Hematopoietic multipotent progenitor cell treated with erythropoietin and hydrocortisone succinate and interleukin-3 and kit ligand, for 17 days (in vitro differentiated cells): Measurements from ENCODE around the gene FUBP1.
"Not testable (repeated sequence)": the region's sequence is repeated elsewhere in the genome, so short reads cannot be mapped to it uniquely, and the experiment has no call there.

ENCODE experiments used
- DNase-seq: peaks from one replicate; pipeline ENCODE4 v3.0.0-alpha.2; 2015; ENCODE audit warnings: low spot score

Gene FUBP1

DNA sequence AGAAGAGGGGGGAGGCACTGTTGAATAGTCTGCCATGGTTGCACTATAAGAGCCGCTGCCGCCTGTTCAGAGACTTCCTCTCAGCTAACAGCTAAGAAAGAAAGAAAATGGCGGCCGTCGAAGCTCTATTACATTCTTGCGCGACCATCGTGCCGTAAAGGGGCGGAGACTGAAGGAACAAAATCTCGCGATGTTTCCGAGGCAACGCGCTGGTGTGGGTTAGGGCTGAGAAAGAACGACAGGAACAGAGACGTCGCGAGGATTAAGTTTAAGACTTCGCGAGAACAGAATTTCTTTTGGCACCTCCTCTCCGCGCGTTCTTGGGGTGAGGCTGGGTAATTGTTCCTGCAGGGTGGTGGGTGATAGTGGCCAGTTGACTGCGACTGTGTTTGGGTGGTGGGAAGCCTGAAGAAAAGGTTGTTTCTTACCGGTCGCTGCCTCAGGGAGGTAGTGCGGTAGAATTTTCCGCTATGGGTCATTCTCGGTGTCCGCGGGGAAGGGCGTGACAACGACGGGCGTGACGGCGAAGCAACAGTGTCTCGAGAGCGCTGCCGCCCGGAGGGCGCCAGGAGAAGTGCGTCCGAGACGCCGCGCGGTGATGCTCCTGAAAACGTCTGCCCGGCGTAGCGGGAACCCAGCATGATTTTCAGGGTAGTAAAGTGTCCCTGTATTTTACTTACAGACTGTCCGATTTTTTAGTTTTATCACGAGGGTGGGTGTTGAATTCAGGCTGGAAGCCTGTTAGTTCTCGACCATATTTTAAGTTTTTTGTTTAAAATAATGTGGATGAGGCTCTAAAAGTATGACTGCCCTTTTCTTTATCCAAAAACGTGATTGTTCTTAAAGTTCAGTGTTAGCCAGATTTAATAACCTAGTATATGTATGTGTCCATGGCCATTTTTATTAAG, at the start of gene FUBP1:
Gene FUBP1, minus strand, starts transcription at position 104 of the 908 bp plus-strand sequence. Its CDS starts 68 bp downstream, at position 36.
- peak; percentile 99 for DNase-seq

DNA sequence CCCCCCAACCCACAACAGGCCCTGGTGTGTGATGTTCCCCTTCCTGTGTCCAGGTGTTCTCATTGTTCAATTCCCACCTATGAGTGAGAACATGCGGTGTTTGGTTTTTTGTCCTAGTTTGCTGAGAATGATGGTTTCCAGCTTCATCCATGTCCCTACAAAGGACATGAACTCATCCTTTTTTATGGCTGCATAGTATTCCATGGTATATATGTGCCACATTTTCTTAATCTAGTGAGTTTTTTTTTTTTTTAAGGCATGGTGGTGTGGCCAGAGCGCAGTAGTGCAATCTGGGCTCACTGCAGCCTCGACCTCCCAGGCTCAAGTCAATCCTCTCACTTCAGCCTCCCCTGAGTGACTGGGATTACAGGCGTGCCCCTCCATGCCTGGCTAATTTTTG, 42.3 kb upstream of the FUBP1 start:
- not testable (repeated sequence) for DNase-seq

DNA sequence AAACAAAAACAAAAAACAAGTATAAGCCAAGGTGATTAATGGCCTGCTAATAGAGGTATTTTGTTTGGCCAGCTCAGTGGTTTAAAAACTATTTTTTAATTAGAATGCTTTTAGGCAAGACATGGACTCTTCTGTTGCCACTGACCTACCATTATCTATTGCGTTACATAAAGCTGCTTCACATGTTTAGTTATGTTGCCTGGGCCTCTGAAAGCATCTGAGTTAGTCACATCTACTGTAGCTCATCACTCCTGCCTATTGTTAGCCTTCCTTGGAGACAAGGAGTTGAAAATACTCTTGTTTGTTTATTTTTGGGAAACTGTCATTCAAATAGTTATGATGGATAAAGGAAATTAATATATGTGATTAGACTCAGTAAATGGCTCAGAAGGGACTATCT, 40.2 kb upstream of the FUBP1 start:
- DNase-seq, result no peak

DNA sequence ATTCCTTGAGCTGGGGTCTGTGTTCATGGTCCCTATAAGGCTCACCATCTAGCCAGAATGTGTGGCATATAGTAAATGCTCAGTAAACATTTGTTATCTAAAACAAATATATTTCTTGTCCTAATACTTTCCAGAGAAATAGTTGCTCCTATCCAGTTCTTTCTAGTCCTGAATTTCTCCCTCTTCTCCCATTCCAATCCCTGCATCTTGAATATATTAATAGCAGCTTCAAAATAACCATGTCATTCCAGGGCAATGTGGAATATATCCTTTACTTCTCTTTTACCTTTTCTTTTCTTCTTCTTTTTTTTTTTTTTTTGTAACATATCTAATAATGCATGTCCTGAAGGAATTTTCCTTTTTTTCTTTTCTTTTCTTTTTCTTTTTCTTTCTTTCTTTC, 36.3 kb upstream of the FUBP1 start:
- no peak for DNase-seq

- DNase-seq, result no peak
Measured at GRCh38 chr1:78011050-78011449, 32.2 kb upstream of the FUBP1 start.

DNA sequence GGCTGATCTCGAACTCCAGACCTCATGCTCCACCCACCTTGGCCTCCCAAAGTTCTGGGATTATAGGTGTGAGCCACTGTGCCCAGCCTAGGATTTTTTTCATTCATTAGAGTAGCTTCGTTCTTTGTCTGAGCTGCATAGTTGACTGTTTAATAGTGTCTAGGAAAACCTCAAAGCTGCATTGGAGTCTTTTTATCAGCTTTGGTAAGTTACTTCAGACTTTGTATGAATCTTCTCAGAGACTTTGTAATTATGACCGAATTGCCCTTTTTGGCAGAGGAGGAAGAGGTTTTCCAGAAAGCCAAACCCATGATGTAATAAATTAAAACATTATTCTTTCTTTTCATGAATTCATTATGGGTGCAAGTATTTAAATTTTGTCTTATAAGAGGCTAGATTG, 31.0 kb upstream of the FUBP1 start:
- DNase-seq, result no peak

DNA sequence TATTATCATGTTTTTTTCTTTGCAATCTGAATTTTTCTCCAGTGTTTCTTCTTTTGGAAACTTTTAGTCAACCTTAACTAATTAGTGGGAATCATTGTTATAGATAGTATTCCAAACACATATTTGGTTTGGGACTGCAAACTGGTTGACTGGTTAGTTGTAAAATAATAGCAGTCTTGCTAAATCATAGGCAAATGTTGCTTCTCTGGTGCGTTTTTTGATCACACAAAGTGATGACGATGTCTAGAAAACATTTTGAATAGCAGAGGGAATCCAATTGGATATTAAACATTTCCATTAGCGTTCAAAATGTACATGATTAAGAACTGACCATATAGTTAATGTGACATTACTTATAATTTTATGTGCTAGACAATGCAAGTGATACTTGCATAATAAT, 30.4 kb upstream of the FUBP1 start:
- DNase-seq, result no peak

- peak; percentile 33 for DNase-seq
Measured at GRCh38 chr1:78007677-78008341, 28.9 kb upstream of the FUBP1 start.

GRCh38 chr1:78006521-78006920, 27.6 kb upstream of the FUBP1 start:
- peak; percentile 53 for DNase-seq

- DNase-seq, result peak; percentile 87
Measured at GRCh38 chr1:78005755-78006154, 26.9 kb upstream of the FUBP1 start.

GRCh38 chr1:78005448-78005722, 26.5 kb upstream of the FUBP1 start:
- DNase-seq, result no peak

DNA sequence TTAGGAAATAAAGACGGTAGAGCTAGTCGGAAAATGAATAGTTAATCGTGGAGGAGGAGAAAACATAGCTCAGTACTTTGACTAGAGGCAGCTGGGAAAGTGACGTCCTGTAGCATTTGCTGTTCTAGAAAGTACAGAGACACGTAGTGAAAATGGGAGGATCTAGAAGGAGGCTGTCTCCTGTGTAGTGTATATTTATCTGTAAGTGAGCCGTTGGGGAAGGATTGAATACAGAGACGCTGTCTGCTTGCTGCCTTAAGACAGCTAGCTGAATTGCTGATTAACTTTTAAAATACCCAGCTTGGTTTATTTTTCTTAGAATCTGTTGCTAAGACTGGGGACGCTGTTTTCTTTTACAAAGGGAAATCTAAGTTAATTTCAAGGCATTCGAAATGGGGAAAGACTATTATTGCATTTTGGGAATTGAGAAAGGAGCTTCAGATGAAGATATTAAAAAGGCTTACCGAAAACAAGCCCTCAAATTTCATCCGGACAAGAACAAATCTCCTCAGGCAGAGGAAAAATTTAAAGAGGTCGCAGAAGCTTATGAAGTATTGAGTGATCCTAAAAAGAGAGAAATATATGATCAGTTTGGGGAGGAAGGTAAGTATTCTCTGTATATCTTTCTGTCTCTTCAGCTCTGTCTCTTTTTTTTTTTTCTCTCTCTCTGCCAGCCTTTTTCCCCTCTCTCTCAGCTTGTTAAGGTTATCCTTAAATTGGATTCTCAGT, 26.0 kb upstream of the FUBP1 start, which contains the start of gene DNAJB4:
Gene DNAJB4, plus strand, starts transcription at position 221 of the 729 bp plus-strand sequence. Its CDS starts 172 bp downstream, at position 393.
- DNase-seq, result peak; percentile 97

DNA sequence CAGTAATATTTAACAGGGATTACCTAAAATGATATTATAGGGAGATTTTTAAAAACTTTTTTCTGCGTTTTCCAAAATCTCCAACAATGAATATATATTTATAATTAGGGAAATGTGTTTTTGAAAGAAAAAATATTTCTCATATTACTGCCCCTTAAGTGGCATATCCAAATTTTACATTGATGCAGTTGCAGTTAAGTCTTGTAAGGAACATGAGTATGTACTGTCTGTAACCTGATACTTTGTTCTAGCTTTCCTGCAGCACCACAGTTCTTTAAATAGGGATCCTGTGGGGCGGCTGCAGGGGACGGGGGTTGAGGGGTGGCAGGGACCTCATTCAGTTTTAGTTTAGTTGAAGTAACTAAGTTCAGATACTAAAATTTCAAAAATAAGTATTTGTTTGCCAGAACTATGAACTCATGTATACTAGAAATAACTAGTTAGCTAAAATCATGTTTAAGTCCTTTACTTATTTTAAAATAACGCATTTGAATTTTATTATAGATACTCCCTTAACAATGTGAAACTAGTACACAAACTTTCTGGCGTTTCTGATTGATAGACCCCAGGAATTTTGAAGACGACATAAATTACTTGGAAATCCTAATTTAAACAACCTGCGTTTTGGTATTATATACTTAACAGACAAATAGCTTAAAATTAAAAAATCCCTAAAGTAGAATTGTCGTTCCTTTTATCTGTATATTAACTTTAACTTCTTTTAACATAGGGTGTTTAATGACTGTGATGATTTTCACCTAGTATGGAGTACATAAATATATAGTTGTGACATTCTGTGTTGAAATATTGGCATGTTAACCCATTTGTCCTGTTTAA, 25.2 kb upstream of the FUBP1 start:
- DNase-seq, result no peak

DNA sequence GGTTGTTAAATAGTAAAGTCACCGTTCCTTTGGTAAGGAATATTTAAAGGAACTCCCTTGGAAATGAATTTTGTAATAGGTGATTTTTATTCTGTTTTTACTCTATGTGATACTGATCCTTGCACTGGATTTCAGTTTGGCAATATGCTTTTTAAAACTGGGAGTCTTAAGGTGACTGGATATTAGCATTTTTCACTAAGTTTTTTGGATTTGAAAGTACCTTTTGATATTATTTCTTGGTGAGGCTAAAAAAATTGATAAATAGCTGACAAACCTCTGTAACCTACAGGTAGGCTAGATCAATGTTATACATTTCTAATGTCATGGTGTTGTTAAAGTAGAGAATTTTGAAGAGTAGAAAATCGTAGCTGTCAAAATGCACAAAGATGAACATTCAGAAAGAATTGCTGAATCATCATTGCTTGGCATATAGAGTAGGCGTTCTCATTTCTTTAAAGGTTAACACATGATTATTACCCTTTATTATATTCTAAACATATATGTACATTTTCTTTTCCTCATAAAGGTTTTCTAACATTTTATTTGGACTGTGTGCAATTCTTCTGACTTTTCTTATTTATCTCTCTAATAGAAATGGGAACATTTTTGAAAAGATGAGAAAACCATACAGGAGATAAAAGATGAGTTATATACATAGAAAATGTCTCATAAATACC, 24.3 kb upstream of the FUBP1 start:
- DNase-seq, result peak; percentile 88

DNA sequence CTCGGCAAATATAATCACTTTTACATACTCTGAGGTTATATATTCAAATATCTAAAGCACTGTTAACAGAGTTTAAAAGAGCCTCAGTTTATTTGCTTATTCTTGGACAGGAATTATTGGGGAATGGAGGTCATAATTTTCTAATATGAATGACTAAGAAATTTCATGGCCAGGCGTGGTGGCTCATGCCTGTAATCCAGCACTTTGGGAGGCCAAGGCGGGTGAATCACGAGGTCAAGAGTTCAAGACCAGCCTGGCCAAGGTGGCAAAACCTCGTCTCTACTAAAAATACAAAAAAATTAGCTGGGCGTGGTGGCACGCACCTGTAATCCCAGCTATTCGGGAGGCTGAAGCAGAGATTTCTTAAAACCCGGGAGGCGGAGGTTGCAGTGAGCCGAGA, 21.7 kb upstream of the FUBP1 start:
- DNase-seq, result not testable (repeated sequence)

- DNase-seq, result no peak
Measured at GRCh38 chr1:77996734-77997133, 17.9 kb upstream of the FUBP1 start.

DNA sequence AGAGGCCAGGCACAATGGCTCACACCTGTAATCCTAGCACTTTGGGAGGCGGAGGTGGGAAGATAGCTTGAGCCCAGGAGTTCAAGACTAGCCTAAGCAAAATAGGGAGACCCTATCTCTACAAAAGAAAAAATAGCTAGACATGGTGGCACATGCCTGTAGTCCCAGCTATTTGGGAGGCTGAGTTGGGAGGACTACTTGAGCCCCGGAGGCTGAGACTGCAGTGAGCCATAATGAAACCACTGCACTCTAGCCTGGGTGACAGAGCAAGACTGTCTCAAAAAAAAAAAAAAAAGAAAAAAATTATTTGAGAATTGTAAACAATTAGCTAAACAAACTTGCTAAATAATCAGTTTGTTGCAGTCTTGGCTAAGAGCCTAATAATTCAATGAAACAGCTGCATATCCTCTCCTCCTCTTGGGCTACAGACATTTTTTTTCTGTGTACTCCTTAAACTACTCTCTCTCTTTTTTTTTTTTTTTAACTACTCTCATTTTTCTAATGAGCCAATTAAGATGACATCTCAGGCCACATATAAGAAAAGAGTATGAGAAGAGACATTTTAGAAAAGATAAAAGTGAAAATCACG, 15.3 kb upstream of the FUBP1 start:
- DNase-seq, result no peak

DNA sequence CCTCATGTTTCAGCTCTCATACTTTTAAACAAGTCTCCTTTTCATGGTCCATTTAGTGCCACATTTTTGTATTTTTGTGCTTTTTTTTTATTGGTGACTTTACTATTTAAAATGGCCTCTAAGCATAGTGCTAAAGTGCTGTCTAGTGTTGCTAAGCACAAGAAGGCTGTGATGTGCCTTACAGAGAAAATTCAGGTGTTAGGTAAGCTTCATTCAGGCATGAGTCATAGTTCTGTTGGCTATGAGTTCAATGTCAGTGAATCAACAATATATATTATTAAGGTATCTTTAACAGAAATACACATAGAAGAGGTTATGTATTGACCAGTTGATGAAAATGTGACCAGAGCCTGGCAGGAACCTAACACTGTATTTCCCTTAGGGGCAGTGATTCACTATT, 12.8 kb upstream of the FUBP1 start:
- DNase-seq, result no peak

DNA sequence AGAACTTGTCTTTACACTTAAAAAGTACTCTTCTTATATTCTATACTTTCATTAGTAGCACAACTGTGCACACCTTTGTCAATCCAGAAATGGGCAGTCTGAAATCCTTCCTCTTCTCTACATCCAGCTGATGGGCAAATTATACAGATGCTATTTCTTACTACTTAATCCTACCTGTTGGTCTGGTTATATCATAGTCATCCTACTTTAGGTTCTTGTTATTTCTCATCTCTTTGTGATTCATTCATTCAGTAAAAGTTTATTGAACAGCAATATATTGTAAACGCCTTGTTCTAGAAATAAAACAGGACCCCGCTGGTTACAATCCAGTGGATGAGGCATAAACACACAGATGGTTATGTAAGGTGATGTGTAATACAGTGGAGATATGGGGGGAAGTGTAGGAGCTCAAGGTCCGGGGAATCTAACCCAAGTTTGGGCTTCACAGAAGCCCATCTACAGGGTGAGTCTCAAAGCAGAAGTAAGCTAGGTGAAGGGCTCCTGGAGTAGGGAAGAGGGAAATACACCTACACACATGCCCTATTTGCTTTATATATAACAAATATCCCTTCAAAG, 11.8 kb upstream of the FUBP1 start:
- no peak for DNase-seq

DNA sequence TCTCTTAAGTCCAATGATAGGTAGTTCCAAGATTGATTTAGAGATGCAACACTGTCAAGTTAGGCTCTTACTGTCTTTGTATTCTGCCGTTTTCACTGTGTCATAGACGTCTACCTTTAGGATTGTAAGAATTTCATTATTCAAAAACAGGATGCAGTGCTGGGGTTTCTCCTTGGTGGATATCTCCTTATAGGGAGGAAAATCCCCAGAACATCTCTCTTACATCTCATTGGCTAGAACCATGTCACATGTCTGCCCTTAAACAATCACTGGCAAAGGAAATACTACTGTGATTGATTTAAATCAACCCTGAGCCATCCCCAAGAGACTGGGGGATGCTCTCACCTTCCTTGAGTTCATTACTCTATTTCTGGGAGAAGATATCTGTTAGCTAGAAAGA, 10.9 kb upstream of the FUBP1 start:
- no peak for DNase-seq

DNA sequence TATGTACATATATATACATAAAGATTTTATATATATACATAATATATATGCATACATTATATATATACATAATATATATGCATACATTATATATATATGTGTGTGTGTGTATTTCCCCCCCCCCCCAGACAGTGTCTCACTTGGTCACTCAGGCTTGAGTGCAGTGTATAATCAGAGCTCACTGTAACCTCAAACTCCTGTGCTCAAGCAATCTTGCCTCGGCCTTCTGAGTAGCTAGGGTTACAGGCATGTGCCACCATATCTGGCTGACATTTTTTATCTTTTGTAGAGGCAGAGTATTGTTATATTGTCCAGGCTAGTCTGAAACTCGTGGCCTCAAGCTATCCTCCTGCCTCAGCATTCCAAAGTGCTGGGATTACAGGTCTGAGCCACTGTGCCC, 9.0 kb upstream of the FUBP1 start:
- DNase-seq, result no peak
